B cell (primary cell): ENCODE results near the gene ZPBP2. TPM values are rescaled to one million over a fixed set of nuclear protein-coding genes. Genes with fewer than 3 reads are reported as not detected.
"Not testable (repeated sequence)": the region's sequence is repeated elsewhere in the genome, so short reads cannot be mapped to it uniquely, and the experiment has no call there.

Experiments
- ATAC-seq: fragments of 200-7000 bp; cut with Tn5 transposase; one replicate; pipeline ENCODE4 v1.10.0; 2021; ENCODE audit warnings: low read depth, mild to moderate bottlenecking, moderate number of reproducible peaks, moderate library complexity
- CTCF ChIA-PET: fragments of 350-600 bp; sonication (Branson Sonifier 250); formaldehyde crosslinking; loops from one replicate; lab custom pipeline; 2021; ENCODE audit warnings: antibody characterized with exemption, inconsistent platforms; lab: Charles Lee
- POLR2A ChIA-PET: fragments of 350-600 bp; sonication (Branson Sonifier 250); formaldehyde crosslinking; loops from one replicate; lab custom pipeline; 2021; ENCODE audit warnings: antibody characterized with exemption; lab: Charles Lee
- DNase-seq: peaks from one replicate; pipeline ENCODE4 v3.0.0; 2013
- H2AFZ ChIP-seq: 2 replicates; pipeline ENCODE4 v1.6.1; 2012; ENCODE audit warnings: mild to moderate bottlenecking, low read depth, low read length; ENCODE audit not compliant: insufficient read depth, poor library complexity, severe bottlenecking
- H3K27ac ChIP-seq, 2 donors: 1 replicate in 1 of 2; 2 replicates in 1 of 2; pipeline ENCODE4 v1.5.1; 2012 to 2013; ENCODE audit warnings: low read length in 2 of 2, mild to moderate bottlenecking in 2 of 2, moderate library complexity in 1 of 2
- H3K27me3 ChIP-seq, 4 experiments: fragments of 200-600 bp in 1 of 4; sonication (generic) in 1 of 4; replicated peaks in 1 of 4; 1 replicate in 2 of 4; 2 replicates in 2 of 4; pipeline versions ENCODE4 v1.6.1 to v1.7.0; 2013 to 2016; ENCODE audit warnings: low read length in 3 of 4, mild to moderate bottlenecking in 2 of 4, mixed read lengths in 1 of 4, moderate library complexity in 1 of 4; ENCODE audit not compliant: insufficient read depth in 4 of 4, control insufficient read depth in 3 of 4; ENCODE audit errors: control extremely low read depth in 1 of 4
- H3K36me3 ChIP-seq, 2 experiments: replicated peaks in 1 of 2; 1 replicate in 1 of 2; 2 replicates in 1 of 2; pipeline versions ENCODE4 v1.6.1 to v1.7.1; 2013; ENCODE audit warnings: low read length in 1 of 2; ENCODE audit not compliant: insufficient read depth in 2 of 2, control insufficient read depth in 1 of 2; ENCODE audit errors: control extremely low read depth in 1 of 2, extremely low read depth in 1 of 2
- H3K4me1 ChIP-seq, 2 donors: fragments of 200-600 bp in 1 of 2; sonication (generic) in 1 of 2; 1 replicate in 1 of 2; 2 replicates in 1 of 2; pipeline versions ENCODE4 v1.5.1 to v1.6.1; 2013 to 2017; ENCODE audit warnings: low read length in 2 of 2; ENCODE audit not compliant: control insufficient read depth in 2 of 2, insufficient read depth in 2 of 2
- H3K4me2 ChIP-seq: replicated peaks from 2 replicates; pipeline ENCODE3; 2012; ENCODE audit warnings: mild to moderate bottlenecking, low read depth, low read length; ENCODE audit not compliant: poor library complexity, severe bottlenecking
- H3K4me3 ChIP-seq, 5 experiments: fragments of 200-600 bp in 1 of 5; sonication (generic) in 1 of 5; 1 replicate in 3 of 5; 2 replicates in 2 of 5; pipeline versions ENCODE4 v1.5.1 to v1.7.0; 2011 to 2016; ENCODE audit warnings: low read length in 4 of 5, mild to moderate bottlenecking in 4 of 5, low read depth in 2 of 5, control low read depth in 1 of 5, moderate library complexity in 1 of 5; ENCODE audit not compliant: insufficient read depth in 1 of 5; ENCODE audit errors: control extremely low read depth in 1 of 5, extremely low read depth in 1 of 5
- H3K79me2 ChIP-seq: fragments of 200-600 bp; sonication (generic); one replicate; pipeline ENCODE4 v1.6.0; 2016; ENCODE audit warnings: low read length; ENCODE audit not compliant: control insufficient read depth, insufficient read depth
- H3K9ac ChIP-seq: fragments of 200-600 bp; sonication (generic); 2 replicates; pipeline ENCODE4 v1.6.1; 2017; ENCODE audit warnings: mild to moderate bottlenecking, low read length, moderate library complexity
- H3K9me3 ChIP-seq, 3 donors: one replicate each; pipeline versions ENCODE4 v1.6.1 to v1.7.1; 2013; ENCODE audit warnings: low read length in 2 of 3; ENCODE audit not compliant: control insufficient read depth in 2 of 3, insufficient read depth in 1 of 3; ENCODE audit errors: control extremely low read depth in 1 of 3
- H4K20me1 ChIP-seq: 2 replicates; pipeline ENCODE4 v1.6.0; 2012; ENCODE audit warnings: mild to moderate bottlenecking, low read length; ENCODE audit not compliant: insufficient read depth, control insufficient read depth, poor library complexity, severe bottlenecking
- H3K27ac Mint-ChIP-seq: one replicate; pipeline ENCODE4 v1.8.0; 2021; ENCODE audit warnings: mixed read lengths
- H3K27me3 Mint-ChIP-seq: one replicate; pipeline ENCODE4 v1.8.0; 2021; ENCODE audit warnings: mixed read lengths
- H3K4me1 Mint-ChIP-seq: one replicate; pipeline ENCODE4 v1.8.0; 2021; ENCODE audit warnings: mixed read lengths
- H3K4me3 Mint-ChIP-seq: one replicate; pipeline ENCODE4 v1.8.0; 2021; ENCODE audit warnings: mixed read lengths
- H3K9me3 Mint-ChIP-seq: one replicate; pipeline ENCODE4 v1.8.0; 2022; ENCODE audit warnings: mixed read lengths; ENCODE audit not compliant: insufficient read depth
- EZH2 ChIP-seq: IDR thresholded peaks from 2 replicates; pipeline ENCODE4 v1.6.1; 2012; ENCODE audit warnings: borderline replicate concordance, low read depth, mild to moderate bottlenecking, moderate library complexity, low read length; ENCODE audit not compliant: insufficient read depth, poor library complexity, severe bottlenecking
- WGBS: methylation state at CpG from one replicate; pipeline ENCODE4 v1.1.5; 2013; ENCODE audit warnings: missing lambda C conversion rate; ENCODE audit not compliant: insufficient coverage; 5-methylcytosine and 5-hydroxymethylcytosine counted together
- intact Hi-C: fragments of 100-400 bp; cut with micrococcal nuclease; formaldehyde crosslinking; loops from one replicate; pipeline ENCODE4 v1.10.0; 2022
- polyA plus RNA-seq: library from polyadenylated mRNA; depleted of rRNA; stranded (reverse); fragments of >200 nt; gene quantifications from 2 replicates; pipeline ENCODE4 v1.2.3, GENCODE V29; 2012
- total RNA-seq, 2 donors: library from RNA; stranded (reverse); fragments of 120-200 nt in 1 of 2; gene quantifications; 1 replicate in 1 of 2; 2 replicates in 1 of 2; pipeline versions ENCODE4 v1.2.3 to v1.2.4, GENCODE V29; 2013 to 2022
- TF ChIP-seq, protein P1 (sequence below): fragments of 200-600 bp; IDR thresholded peaks from one replicate; pipeline ENCODE4 v1.8.0; 2022; ENCODE audit warnings: antibody characterized with exemption, mild to moderate bottlenecking

Gene ZPBP2
- total and polyA plus RNA-seq, 2 donors (not counting 1 experiment from before 2014, with no cell fraction given), result 1.6 to 1.7 TPM

DNA sequence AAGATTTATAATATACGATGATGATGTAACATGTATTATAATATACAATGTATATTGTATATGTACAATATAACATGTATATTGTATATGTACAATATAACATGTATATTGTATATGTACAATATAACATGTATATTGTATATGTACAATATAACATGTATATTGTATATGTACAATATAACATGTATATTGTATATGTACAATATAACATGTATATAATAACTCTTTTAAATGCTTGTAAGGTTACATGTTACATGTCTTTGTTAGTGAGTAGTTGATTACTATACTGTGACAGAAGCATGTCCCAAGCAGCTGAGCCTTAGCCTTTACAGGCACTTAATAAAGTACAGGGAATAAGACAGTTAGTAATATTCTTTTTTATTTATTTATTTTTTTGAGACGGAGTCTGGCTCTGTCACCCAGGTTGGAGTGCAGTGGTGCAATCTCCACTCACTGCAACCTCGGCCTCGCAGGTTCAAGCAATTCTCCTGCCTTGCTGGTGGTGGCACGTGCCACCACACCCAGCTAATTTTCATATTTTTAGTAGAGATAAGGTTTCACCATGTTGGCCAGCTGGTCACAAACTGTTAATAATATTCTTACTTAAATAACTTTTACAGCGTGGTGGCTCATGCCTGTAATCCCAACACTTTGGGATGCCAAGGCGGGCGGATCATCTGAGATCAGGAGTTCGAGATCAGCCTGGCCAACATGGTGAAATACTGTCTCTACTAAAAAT lies 11.9 kb upstream of the ZPBP2 start:
- ChIA-PET POLR2A (interaction anchor here (0.9 to 1.0 kb wide), 2 partner anchors 26 to 65 kb away, joined by 4 read pairs; no protein-coding TSS in a partner anchor), CTCF (interaction anchor here (0.9 kb wide), 1 partner anchor 234 kb away, joined by 3 read pairs; no protein-coding TSS in a partner anchor)
- DNase-seq, H3K9ac ChIP-seq, H2AFZ ChIP-seq, H3K9me3 Mint-ChIP-seq, ATAC-seq, H3K4me2 ChIP-seq, H3K4me3 ChIP-seq, H3K27me3 Mint-ChIP-seq, H3K27me3 ChIP-seq, H3K4me3 Mint-ChIP-seq, H3K9me3 ChIP-seq, H3K27ac Mint-ChIP-seq: not testable (repeated sequence)
- WGBS, result no CpG with 5 or more reads among the region's 9 CpGs
- peak overlapping the region in 1 of 2 donors; percentile 20 for H3K27ac ChIP-seq
- peaks cover 71% of the 10 kb centered on the region for H3K4me1 Mint-ChIP-seq
- H3K4me1 ChIP-seq, result peaks cover 60 to 67% of the 10 kb centered on the region in 2 donors
- peaks cover 97% of the 10 kb centered on the region for H3K79me2 ChIP-seq
- intact Hi-C loops, result loop anchor here (1.0 kb wide), 1 partner anchor 11 kb away; no protein-coding TSS in a partner anchor
- H3K36me3 ChIP-seq, result peaks cover 4 to 41% of the 10 kb centered on the region in 2 experiments
- peaks cover 33% of the 10 kb centered on the region for H4K20me1 ChIP-seq

DNA sequence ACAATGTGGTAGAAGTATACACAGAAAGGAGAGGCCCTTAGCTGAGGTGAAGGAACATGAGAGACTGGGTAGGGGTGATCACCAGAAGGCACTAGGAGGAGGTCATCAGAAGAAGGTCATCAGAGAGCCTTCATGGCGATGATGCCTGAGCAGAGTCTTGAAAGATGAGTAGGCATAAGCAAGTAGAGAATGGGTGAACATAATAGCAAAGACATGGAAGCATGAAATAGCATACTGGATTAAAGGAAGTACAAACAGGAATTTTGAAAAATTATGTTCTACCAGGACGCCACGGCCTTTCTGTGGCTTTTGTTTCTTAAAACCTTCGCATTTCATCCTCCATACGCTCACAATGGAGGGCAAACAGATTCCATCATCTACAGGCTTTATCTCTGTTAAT lies 6.8 kb upstream of the ZPBP2 start:
- H3K36me3 ChIP-seq, result peaks cover 0 to 24% of the 10 kb centered on the region in 2 experiments
- peaks cover 88% of the 10 kb centered on the region for H3K79me2 ChIP-seq
- H3K4me3 Mint-ChIP-seq, result peak overlapping the region; percentile 90
- TF ChIP-seq, protein P1, sequence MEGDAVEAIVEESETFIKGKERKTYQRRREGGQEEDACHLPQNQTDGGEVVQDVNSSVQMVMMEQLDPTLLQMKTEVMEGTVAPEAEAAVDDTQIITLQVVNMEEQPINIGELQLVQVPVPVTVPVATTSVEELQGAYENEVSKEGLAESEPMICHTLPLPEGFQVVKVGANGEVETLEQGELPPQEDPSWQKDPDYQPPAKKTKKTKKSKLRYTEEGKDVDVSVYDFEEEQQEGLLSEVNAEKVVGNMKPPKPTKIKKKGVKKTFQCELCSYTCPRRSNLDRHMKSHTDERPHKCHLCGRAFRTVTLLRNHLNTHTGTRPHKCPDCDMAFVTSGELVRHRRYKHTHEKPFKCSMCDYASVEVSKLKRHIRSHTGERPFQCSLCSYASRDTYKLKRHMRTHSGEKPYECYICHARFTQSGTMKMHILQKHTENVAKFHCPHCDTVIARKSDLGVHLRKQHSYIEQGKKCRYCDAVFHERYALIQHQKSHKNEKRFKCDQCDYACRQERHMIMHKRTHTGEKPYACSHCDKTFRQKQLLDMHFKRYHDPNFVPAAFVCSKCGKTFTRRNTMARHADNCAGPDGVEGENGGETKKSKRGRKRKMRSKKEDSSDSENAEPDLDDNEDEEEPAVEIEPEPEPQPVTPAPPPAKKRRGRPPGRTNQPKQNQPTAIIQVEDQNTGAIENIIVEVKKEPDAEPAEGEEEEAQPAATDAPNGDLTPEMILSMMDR, result no peak
- TF ChIP-seq EZH2, result no peak
- H3K9me3 Mint-ChIP-seq, result no peaks in the 10 kb centered on the region
- peaks cover 7% of the 10 kb centered on the region for H4K20me1 ChIP-seq
- peaks cover 0 to 3% (median 0%) of the 10 kb centered on the region in 3 donors for H3K9me3 ChIP-seq
- ChIA-PET POLR2A (interaction anchor here (0.6 to 5.7 kb wide), 8 partner anchors 15 to 106 kb away, joined by 3 to 58 read pairs (median 6); no protein-coding TSS in a partner anchor), CTCF (interaction anchor here (1.0 to 3.9 kb wide), 17 partner anchors 13 to 252 kb away, joined by 3 to 21 read pairs (median 4); partner anchors contain the start of genes MIEN1 and PSMD3)
- WGBS, result 25% methylated on average over 1 of the region's 5 CpGs
- peaks cover 54% of the 10 kb centered on the region for H3K4me1 Mint-ChIP-seq
- H3K9ac ChIP-seq, result peak overlapping the region; percentile 97
- peak overlapping the region; percentile 94 to 96 for H3K27ac ChIP-seq
- H3K27ac Mint-ChIP-seq, result peak overlapping the region; percentile 90
- H3K4me2 ChIP-seq, result peak overlapping the region; percentile 87
- no peak for DNase-seq
- peaks cover 42 to 48% of the 10 kb centered on the region in 2 donors for H3K4me1 ChIP-seq
- peak overlapping the region; percentile 80 to 99 (median 91) for H3K4me3 ChIP-seq
- ATAC-seq, result no peak
- intact Hi-C loops, result loop anchor here (5.0 kb wide), 2 partner anchors 39 to 89 kb away; no protein-coding TSS in a partner anchor
- H3K27me3 Mint-ChIP-seq, result no peaks in the 10 kb centered on the region
- no peaks in the 10 kb centered on the region for H3K27me3 ChIP-seq
- H2AFZ ChIP-seq, result peak overlapping the region; percentile 23
